ENCODE data around the gene ASGR2. TPM values are rescaled to one million over a fixed set of nuclear protein-coding genes. Genes with fewer than 3 reads are reported as not detected.
A peak's percentile ranks its signal among the peaks of the same experiment; 100 is the strongest.
"Not testable (repeated sequence)": the region's sequence is repeated elsewhere in the genome, so short reads cannot be mapped to it uniquely, and the experiment has no call there.

The ASGR2 gene
- total RNA-seq, 1 donor from 2014 or later: 1.3 TPM

- no peaks in the 10 kb centered on the region for H3K9me3 ChIP-seq
- H3K27me3 ChIP-seq (ENCODE audit: low read depth): no peaks in the 10 kb centered on the region
- no peak for ATAC-seq
- H3K27ac ChIP-seq: no peak overlapping the region
- intact Hi-C loops (cut with DNase I): no loop called here
- no peak for DNase-seq
- H3K4me1 ChIP-seq: peaks cover 7% of the 10 kb centered on the region
- no peaks in the 10 kb centered on the region for H3K36me3 ChIP-seq
- no peak for TF ChIP-seq CTCF (IDR thresholded peaks at IDR 0.05)
- H3K4me3 ChIP-seq: no peak overlapping the region
Observed at GRCh38 chr17:7123844-7124243, 9.2 kb upstream of the ASGR2 start.

- intact Hi-C loops (cut with DNase I): no loop called here
Observed at GRCh38 chr17:7122381-7122780, 7.8 kb upstream of the ASGR2 start.

GRCh38 chr17:7120635-7121034 is 6.0 kb upstream of the ASGR2 start:
- H3K36me3 ChIP-seq; H3K4me3 ChIP-seq; H3K4me1 ChIP-seq; DNase-seq; H3K27me3 ChIP-seq (ENCODE audit: low read depth); intact Hi-C loops (cut with DNase I); H3K9me3 ChIP-seq: not testable (repeated sequence)
- H3K27ac ChIP-seq: peak overlapping the region; percentile 56
- ATAC-seq: peak; percentile 54 to 68

More at GRCh38 chr17:7122381-7122780, 7.8 kb upstream of the ASGR2 start:
- no peaks in the 10 kb centered on the region for H3K9me3 ChIP-seq
- no peaks in the 10 kb centered on the region for H3K27me3 ChIP-seq (ENCODE audit: low read depth)
- ATAC-seq: no peak
- no peak overlapping the region for H3K27ac ChIP-seq
- peaks cover 7% of the 10 kb centered on the region for H3K4me1 ChIP-seq
- DNase-seq: no peak
- no peaks in the 10 kb centered on the region for H3K36me3 ChIP-seq
- H3K4me3 ChIP-seq: no peak overlapping the region
- TF ChIP-seq CTCF (IDR thresholded peaks at IDR 0.05): no peak

- peaks cover 7% of the 10 kb centered on the region for H3K4me1 ChIP-seq
- no peak overlapping the region for H3K27ac ChIP-seq
- DNase-seq: no peak
- H3K27me3 ChIP-seq (ENCODE audit: low read depth): no peaks in the 10 kb centered on the region
- no peak overlapping the region for H3K4me3 ChIP-seq
- no peak for TF ChIP-seq CTCF (IDR thresholded peaks at IDR 0.05)
- intact Hi-C loops (cut with DNase I): no loop called here
- no peaks in the 10 kb centered on the region for H3K36me3 ChIP-seq
- no peak for ATAC-seq
- H3K9me3 ChIP-seq: no peaks in the 10 kb centered on the region
Observed at GRCh38 chr17:7120123-7120522, 5.5 kb upstream of the ASGR2 start.

- no peak overlapping the region for H3K4me3 ChIP-seq
- TF ChIP-seq CTCF (IDR thresholded peaks at IDR 0.05): no peak
- no peaks in the 10 kb centered on the region for H3K36me3 ChIP-seq
- no peak overlapping the region for H3K27ac ChIP-seq
- peaks cover 10% of the 10 kb centered on the region for H3K4me1 ChIP-seq
- DNase-seq (no peak), ATAC-seq (no peak)
- no peaks in the 10 kb centered on the region for H3K27me3 ChIP-seq (ENCODE audit: low read depth)
- intact Hi-C loops (cut with DNase I): no loop called here
- H3K9me3 ChIP-seq: no peaks in the 10 kb centered on the region
Observed at GRCh38 chr17:7119314-7119713, 4.7 kb upstream of the ASGR2 start.

- no peak for DNase-seq
- Histone ChIP-seq H3K9me3 (no peaks in the 10 kb centered on the region), H3K27me3 (ENCODE audit: low read depth) (peaks cover 4% of the 10 kb centered on the region), H3K36me3 (no peaks in the 10 kb centered on the region), H3K27ac (no peak overlapping the region), H3K4me1 (peaks cover 3% of the 10 kb centered on the region), H3K4me3 (no peak overlapping the region)
- intact Hi-C loops (cut with DNase I): no loop called here
- peak; percentile 49 to 58 for ATAC-seq
- no peak for TF ChIP-seq CTCF (IDR thresholded peaks at IDR 0.05)
Observed at GRCh38 chr17:7114875-7115614, 423 bp upstream of the ASGR2 start.
